Endothelial cell of umbilical vein (primary cell): Measurements from ENCODE around the gene CFAP77. TPM values are rescaled to one million over a fixed set of nuclear protein-coding genes. Genes with fewer than 3 reads are reported as not detected.

Experiments
- BruUV-seq: library from RNA; stranded (reverse); fragments of 400-500 nt; replicated peaks from 2 replicates; lab custom pipeline; 2021; lab: Mats Ljungman, UMichigan
- CTCF ChIA-PET: fragments of 300-600, 350-600 bp; sonication (Branson Sonifier 250); formaldehyde crosslinking; loops from one replicate; lab custom pipeline; 2021; ENCODE audit warnings: antibody characterized with exemption, inconsistent platforms; lab: Charles Lee
- POLR2A ChIA-PET: fragments of 300-600, 350-600 bp; sonication (Branson Sonifier 250); formaldehyde crosslinking; loops from one replicate; lab custom pipeline; 2021; ENCODE audit warnings: antibody characterized with exemption, inconsistent platforms; lab: Charles Lee
- DNase-seq: peaks from one replicate; pipeline ENCODE4 v3.0.0-alpha.2; 2011; ENCODE audit warnings: low read depth, low spot score
- FAIRE-seq: peaks from 2 replicates; lab custom pipeline; 2011; peaks lifted over from hg19 to GRCh38; lab: Jason Lieb, UNC
- H2AFZ ChIP-seq: 2 replicates; pipeline ENCODE4 v1.6.0; 2012; ENCODE audit warnings: low read depth, low read length, control low read depth, inconsistent platforms
- H3K27ac ChIP-seq: 2 replicates; pipeline ENCODE4 v1.5.1; 2011; ENCODE audit warnings: low read depth, mild to moderate bottlenecking, control low read depth, low read length, moderate library complexity; ENCODE audit not compliant: insufficient read depth
- H3K27me3 ChIP-seq, 2 experiments: 2 replicates each; pipeline versions ENCODE4 v1.6.0 to v1.6.1; 2011; ENCODE audit warnings: low read length in 2 of 2, mixed read lengths in 1 of 2; ENCODE audit not compliant: control insufficient read depth in 2 of 2, insufficient read depth in 2 of 2
- H3K36me3 ChIP-seq, 2 experiments: 2 replicates in 1 of 2; 3 replicates in 1 of 2; pipeline ENCODE4 v1.5.1; 2011; ENCODE audit warnings: low read length in 2 of 2, mild to moderate bottlenecking in 1 of 2, moderate library complexity in 1 of 2; ENCODE audit not compliant: control insufficient read depth in 2 of 2, insufficient read depth in 2 of 2; ENCODE audit errors: extremely low read depth in 1 of 2
- H3K4me1 ChIP-seq: 3 replicates; pipeline ENCODE4 v1.5.1; 2011; ENCODE audit warnings: mild to moderate bottlenecking, low read length; ENCODE audit not compliant: control insufficient read depth, insufficient read depth; ENCODE audit errors: extremely low read depth
- H3K4me2 ChIP-seq: 2 replicates; pipeline ENCODE4 v1.6.1; 2011; ENCODE audit warnings: low read length, control low read depth, mixed read lengths; ENCODE audit not compliant: insufficient read depth
- H3K4me3 ChIP-seq, 3 experiments: fragments of 200-600 bp in 1 of 3; sonication (generic), shearing (Covaris generic) in 1 of 3; replicated peaks in 1 of 3; 2 replicates each; pipeline ENCODE4 v1.5.1; 2011 to 2016; ENCODE audit warnings: control low read depth in 3 of 3, low read length in 3 of 3, mild to moderate bottlenecking in 2 of 3, inconsistent platforms in 1 of 3, low read depth in 1 of 3, moderate library complexity in 1 of 3; ENCODE audit not compliant: insufficient read depth in 1 of 3
- H3K79me2 ChIP-seq: 2 replicates; pipeline ENCODE4 v1.6.0; 2012; ENCODE audit warnings: low read length, inconsistent platforms; ENCODE audit not compliant: control insufficient read depth, insufficient read depth
- H3K9ac ChIP-seq: replicated peaks from 2 replicates; pipeline ENCODE3; 2011; ENCODE audit warnings: low read length, control low read depth; ENCODE audit not compliant: insufficient read depth; ENCODE audit errors: extremely low read depth
- H3K9me1 ChIP-seq: replicated peaks from 3 replicates; pipeline ENCODE4 v1.6.0; 2011; ENCODE audit warnings: mild to moderate bottlenecking, low read length; ENCODE audit not compliant: control insufficient read depth, insufficient read depth; ENCODE audit errors: extremely low read depth
- H3K9me3 ChIP-seq: replicated peaks from 2 replicates; pipeline ENCODE4 v1.5.1; 2012; ENCODE audit warnings: low read length, inconsistent platforms; ENCODE audit not compliant: control insufficient read depth, insufficient read depth
- H4K20me1 ChIP-seq: replicated peaks from 2 replicates; pipeline ENCODE3; 2011; ENCODE audit warnings: mild to moderate bottlenecking, low read length; ENCODE audit not compliant: control insufficient read depth, insufficient read depth; ENCODE audit errors: extremely low read depth
- CTCF ChIP-seq, 2 donors: IDR thresholded peaks; 1 replicate in 1 of 2; 2 replicates in 1 of 2; pipeline ENCODE4 v1.5.1; 2011; ENCODE audit warnings: low read length in 2 of 2, mild to moderate bottlenecking in 2 of 2, moderate library complexity in 2 of 2, control low read depth in 1 of 2, inconsistent platforms in 1 of 2, low read depth in 1 of 2; ENCODE audit not compliant: insufficient read depth in 1 of 2; ENCODE audit errors: extremely low read depth in 1 of 2
- EZH2 ChIP-seq: IDR thresholded peaks from 2 replicates; pipeline ENCODE4 v1.6.1; 2012; ENCODE audit warnings: borderline replicate concordance, low read depth, mild to moderate bottlenecking, moderate library complexity, low read length, inconsistent platforms; ENCODE audit not compliant: severe bottlenecking
- GATA2 ChIP-seq: IDR thresholded peaks from 2 replicates; pipeline ENCODE4 v1.7.0; 2011; ENCODE audit warnings: low read depth, mild to moderate bottlenecking, moderate library complexity, mixed read lengths, low read length; ENCODE audit not compliant: insufficient read length, insufficient read depth
- MYC ChIP-seq: IDR thresholded peaks from one replicate; pipeline ENCODE4 v1.6.1; 2011; ENCODE audit warnings: mild to moderate bottlenecking, low read depth, low read length
- dilution Hi-C: fragments of 300-500 bp; cut with MboI; formaldehyde crosslinking; loops from one replicate; pipeline ENCODE4 v1.15.0; 2019; ENCODE audit warnings: low sequenced_read_pairs; ENCODE audit not compliant: extremely low pct_ligation_motif_present
- intact Hi-C: fragments of 100-400 bp; cut with micrococcal nuclease; formaldehyde crosslinking; loops from one replicate; pipeline ENCODE4 v1.10.0; 2022
- polyA plus RNA-seq, 4 experiments: library from polyadenylated mRNA; depleted of rRNA in 3 of 4; stranded (reverse) in 3 of 4; unstranded in 1 of 4; fragments of >200 nt; gene quantifications; 2 replicates each; pipeline versions ENCODE4 v1.2.1 to v1.2.3, GENCODE V29; 2011 to 2012; ENCODE audit warnings: missing spikeins in 1 of 4
- total RNA-seq: library from RNA; stranded (reverse); gene quantifications from 2 replicates; pipeline ENCODE4 v1.2.3, GENCODE V29; 2021

Gene CFAP77
- total and polyA plus RNA-seq, 2 donors (not counting 3 experiments of a cell fraction or from before 2014, with no cell fraction given): not detected

DNA sequence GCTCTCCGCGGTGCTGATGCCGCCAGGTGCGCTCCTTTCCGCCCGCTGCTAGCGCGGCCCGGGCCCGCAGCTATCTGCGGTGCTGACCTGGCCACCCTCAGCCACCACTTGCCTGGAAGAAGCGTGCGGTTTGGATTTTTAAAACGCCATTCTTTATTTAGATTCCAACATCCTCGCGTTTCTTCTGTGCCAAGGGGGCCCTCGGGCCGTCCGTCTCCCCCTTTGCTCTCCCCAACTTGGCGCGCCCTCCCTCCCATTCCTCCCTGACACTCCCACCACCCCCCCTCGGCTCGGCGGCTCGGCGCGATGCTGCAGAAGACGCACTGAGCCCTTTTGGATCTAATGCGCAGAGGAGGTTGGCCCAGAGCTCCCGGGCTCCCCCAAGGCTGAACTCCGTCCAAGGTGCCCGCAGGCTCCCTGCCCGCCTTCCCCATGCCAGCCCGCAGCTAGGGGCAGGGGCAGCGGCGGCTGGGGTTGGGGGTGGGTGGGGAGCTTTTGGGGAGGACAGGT lies 172.3 kb downstream of the CFAP77 start, which contains the start of gene BARHL1:
Gene BARHL1 (plus strand): TSS at position 331 of the 510 bp plus-strand sequence. CDS start 192 bp downstream, outside the sequence.
- DNase-seq: no peak
- Histone ChIP-seq H3K9me1 (no peaks in the 10 kb centered on the region), H3K4me2 (peak within 1 kb of the TSS; percentile 59), H3K9me3 (no peaks in the 10 kb centered on the region), H4K20me1 (no peaks in the 10 kb centered on the region), H3K4me3 (no peak within 1 kb of the TSS), H3K9ac (no peak within 1 kb of the TSS), H3K4me1 (peaks cover 11% of the 10 kb centered on the region), H3K27me3 (peaks cover 84 to 96% of the 10 kb centered on the region in 2 experiments), H3K36me3 (no peaks in the 10 kb centered on the region), H3K27ac (no peak within 1 kb of the TSS), H2AFZ (no peak within 1 kb of the TSS), H3K79me2 (no peaks in the 10 kb centered on the region)
- dilution Hi-C loops (no loop called here), intact Hi-C loops (loop anchor here (2.0 kb wide), 1 partner anchor 34 kb away; no protein-coding TSS in a partner anchor)
- CTCF ChIA-PET: no interaction called here
- no peak for TF ChIP-seq MYC
- no peak for TF ChIP-seq GATA2
- POLR2A ChIA-PET: no interaction called here
- no peak for FAIRE-seq
- no TSS peak for BruUV-seq

DNA sequence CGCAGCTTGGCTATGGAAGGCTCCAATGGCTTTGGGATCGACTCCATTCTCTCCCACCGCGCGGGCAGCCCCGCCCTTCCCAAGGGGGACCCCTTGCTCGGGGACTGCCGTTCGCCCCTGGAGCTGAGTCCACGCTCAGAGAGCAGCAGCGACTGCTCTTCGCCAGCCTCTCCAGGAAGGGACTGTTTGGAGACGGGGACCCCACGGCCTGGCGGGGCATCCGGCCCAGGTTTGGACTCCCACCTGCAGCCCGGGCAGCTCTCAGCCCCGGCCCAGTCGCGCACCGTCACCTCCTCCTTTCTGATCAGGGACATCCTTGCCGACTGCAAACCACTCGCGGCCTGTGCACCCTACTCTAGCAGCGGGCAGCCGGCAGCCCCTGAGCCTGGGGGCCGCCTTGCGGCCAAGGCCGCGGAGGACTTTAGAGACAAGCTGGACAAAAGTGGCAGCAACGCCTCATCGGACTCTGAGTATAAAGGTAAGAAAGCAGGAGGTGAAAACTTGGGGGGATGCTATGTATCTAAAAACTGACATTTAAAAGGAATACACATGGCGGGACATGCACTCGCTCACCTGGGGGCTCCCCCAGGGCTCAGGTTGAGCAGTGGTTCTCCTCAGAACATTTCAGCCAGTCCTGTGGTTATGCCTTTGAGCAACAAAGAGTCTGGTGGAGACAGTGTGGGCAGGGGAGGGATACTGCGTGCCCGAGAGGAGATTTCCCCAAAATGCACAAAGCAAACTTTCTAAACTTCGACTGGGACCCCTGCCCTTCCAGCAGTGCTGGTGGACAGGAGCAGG lies 173.0 kb downstream of the CFAP77 start:
- TF ChIP-seq EZH2: peak; percentile 77
- no peak for TF ChIP-seq CTCF (IDR thresholded peaks at IDR 0.05; ENCODE audit: extremely low read depth in 1 of 2, insufficient read depth in 1 of 2, low read depth in 1 of 2, low read length in 2 of 2)

More for the DNA sequence above, 173.0 kb downstream of the CFAP77 start:
- Histone ChIP-seq H3K4me2 (no peak overlapping the region), H3K9ac (no peak overlapping the region), H3K27me3 (peaks cover 84 to 96% of the 10 kb centered on the region in 2 experiments), H2AFZ (no peak overlapping the region), H3K9me3 (no peaks in the 10 kb centered on the region), H3K27ac (no peak overlapping the region), H3K36me3 (no peaks in the 10 kb centered on the region), H3K4me1 (peaks cover 11% of the 10 kb centered on the region), H4K20me1 (no peaks in the 10 kb centered on the region), H3K79me2 (no peaks in the 10 kb centered on the region), H3K9me1 (no peaks in the 10 kb centered on the region), H3K4me3 (no peak overlapping the region)
- ChIA-PET CTCF (no interaction called here), POLR2A (no interaction called here)
- dilution Hi-C loops (no loop called here), intact Hi-C loops (loop anchor here (2.0 kb wide), 1 partner anchor 34 kb away; no protein-coding TSS in a partner anchor)
- FAIRE-seq (no peak), DNase-seq (no peak)
- BruUV-seq: no TSS peak
